Hippocampal formation (tissue), 2 donors: ENCODE data around the gene FMO1.
"Not testable (repeated sequence)": the region's sequence is repeated elsewhere in the genome, so short reads cannot be mapped to it uniquely, and the experiment has no call there.

ENCODE experiments used
- DNase-seq, 2 donors: peaks; one replicate each; lab custom pipeline; 2025; lab: John Stamatoyannopoulos, UW

FMO1 gene

GRCh38 chr1:171233183-171233582 lies 15.1 kb upstream of the FMO1 start:
- DNase-seq = no peak

GRCh38 chr1:171236231-171236630 lies 12.1 kb upstream of the FMO1 start:
- DNase-seq = not testable (repeated sequence)

- DNase-seq = no peak
These were observed 4.4 kb upstream of the FMO1 start for GRCh38 chr1:171243878-171244277.

GRCh38 chr1:171245458-171246064 lies 2.7 kb upstream of the FMO1 start:
- peak in 1 of 2 donors; percentile 20 for DNase-seq

GRCh38 chr1:171247501-171247900 lies 793 bp upstream of the FMO1 start:
- no peak for DNase-seq

- no peak for DNase-seq
These were observed 547 bp downstream of the FMO1 start for GRCh38 chr1:171248841-171249240.

GRCh38 chr1:171250263-171250662 lies 2.0 kb downstream of the FMO1 start:
- no peak for DNase-seq

- no peak for DNase-seq
These were observed 3.0 kb downstream of the FMO1 start for GRCh38 chr1:171251042-171251951.

GRCh38 chr1:171251952-171252300 lies 3.6 kb downstream of the FMO1 start:
- DNase-seq = no peak

- no peak for DNase-seq
These were observed 4.2 kb downstream of the FMO1 start for GRCh38 chr1:171252482-171252881.

GRCh38 chr1:171254859-171255258 lies 6.6 kb downstream of the FMO1 start:
- DNase-seq = no peak

GRCh38 chr1:171256940-171257606 lies 8.8 kb downstream of the FMO1 start:
- no peak for DNase-seq

GRCh38 chr1:171257607-171258076 lies 9.3 kb downstream of the FMO1 start:
- no peak for DNase-seq

- no peak for DNase-seq
These were observed 10.1 kb downstream of the FMO1 start for GRCh38 chr1:171258429-171258828.

GRCh38 chr1:171258943-171259342 lies 10.6 kb downstream of the FMO1 start:
- DNase-seq = no peak

- DNase-seq = no peak
These were observed 13.0 kb downstream of the FMO1 start for GRCh38 chr1:171261336-171261735.

- DNase-seq = no peak
These were observed 15.6 kb downstream of the FMO1 start for GRCh38 chr1:171263901-171264300.

- no peak for DNase-seq
These were observed 17.4 kb downstream of the FMO1 start for GRCh38 chr1:171265686-171266085.

- no peak for DNase-seq
These were observed 18.6 kb downstream of the FMO1 start for GRCh38 chr1:171266930-171267329.

- DNase-seq = no peak
These were observed 19.1 kb downstream of the FMO1 start for GRCh38 chr1:171267391-171267790.

- no peak for DNase-seq
These were observed 22.5 kb downstream of the FMO1 start for GRCh38 chr1:171270806-171271205.

GRCh38 chr1:171277534-171277933 lies 29.2 kb downstream of the FMO1 start:
- DNase-seq = no peak

GRCh38 chr1:171279234-171279633 lies 30.9 kb downstream of the FMO1 start:
- no peak for DNase-seq
